Stimulated activated CD8-positive, alpha-beta memory T cell treated with anti-CD3 and anti-CD28 coated beads, Interleukin-4, amount 100 ng/mL, for 24 hours (primary cell): ENCODE data around the gene CHST15.

ENCODE experiments used
- DNase-seq: peaks from one replicate; pipeline ENCODE4 v3.0.0-alpha.2; 2020; ENCODE audit warnings: low read depth

The CHST15 gene

DNA sequence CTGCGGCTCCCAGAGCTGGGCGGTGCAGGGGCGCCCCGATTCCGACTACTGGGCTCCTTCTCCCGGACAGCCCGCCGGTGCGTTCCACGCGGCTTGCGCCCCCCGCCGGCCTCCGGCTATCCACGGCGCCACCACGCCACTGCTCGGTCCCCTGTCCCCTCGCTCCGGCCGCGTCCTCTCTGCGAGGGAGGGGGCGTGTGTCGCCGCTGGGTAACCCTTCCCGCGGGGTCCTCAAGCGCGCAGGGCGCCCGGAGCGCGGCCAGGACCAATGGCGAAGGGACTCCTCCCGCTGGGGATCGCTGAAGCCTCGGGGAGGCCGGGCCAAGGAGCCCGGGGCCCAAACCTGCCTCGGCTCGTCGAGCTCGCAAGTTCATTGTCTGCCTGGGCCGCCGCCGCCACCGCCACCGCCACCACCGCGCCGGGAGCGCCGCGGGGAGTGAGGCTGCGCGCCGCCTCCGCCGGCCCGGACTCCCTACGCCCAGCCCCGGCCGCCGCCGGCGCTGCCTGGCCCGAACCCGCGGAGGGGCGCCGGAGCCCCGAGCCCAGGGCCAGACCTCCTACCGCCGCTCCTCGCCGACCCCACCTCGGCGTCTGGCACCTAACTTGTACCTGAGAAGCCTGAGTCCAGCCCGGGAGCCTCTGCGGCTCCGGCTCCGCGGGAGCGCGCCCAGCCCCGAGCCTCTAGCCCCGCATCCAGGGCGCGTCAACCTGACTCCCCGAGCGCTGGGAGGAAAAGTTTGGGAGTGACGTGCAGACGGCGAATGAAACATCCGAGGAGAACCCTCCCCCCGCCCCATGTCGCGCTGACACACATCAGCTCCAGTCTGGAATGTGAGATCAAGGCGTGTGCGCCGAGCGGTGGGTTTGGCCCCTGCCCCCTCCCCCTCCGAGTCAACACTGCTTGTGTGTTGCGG lies at the start of gene CHST15:
Gene CHST15 (minus strand): TSS at position 739 of the 914 bp plus-strand sequence. CDS start 47,386 bp downstream, outside the sequence.
- DNase-seq = no peak

- DNase-seq = no peak
Observed at GRCh38 chr10:124142960-124143359, 49.6 kb upstream of the CHST15 start.

- no peak for DNase-seq
Observed at GRCh38 chr10:124142006-124142739, 48.8 kb upstream of the CHST15 start.

DNA sequence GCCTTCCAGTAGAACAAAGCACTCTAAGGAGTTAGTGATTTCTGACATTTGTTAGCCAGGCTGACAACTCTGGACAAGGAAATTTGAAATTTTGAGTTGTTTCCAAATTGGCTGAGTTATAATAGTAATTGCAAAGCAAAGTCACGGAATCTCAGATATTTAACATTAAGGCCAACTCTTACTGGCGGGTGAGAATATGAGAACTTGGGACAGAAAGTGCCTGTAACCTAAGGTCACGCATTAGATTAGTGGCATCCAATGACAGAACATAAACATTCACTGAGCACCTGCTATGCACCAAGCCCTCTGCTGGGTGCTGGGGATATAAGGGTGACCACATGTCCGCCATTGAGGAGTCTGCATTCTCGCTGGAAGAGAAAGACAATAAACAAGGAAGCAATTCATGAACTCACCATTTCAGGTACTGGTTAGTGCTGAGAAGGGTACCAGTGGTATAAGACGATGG lies 45.5 kb upstream of the CHST15 start:
- DNase-seq = no peak

- DNase-seq = no peak
Observed at GRCh38 chr10:124138195-124138882, 44.9 kb upstream of the CHST15 start.

DNA sequence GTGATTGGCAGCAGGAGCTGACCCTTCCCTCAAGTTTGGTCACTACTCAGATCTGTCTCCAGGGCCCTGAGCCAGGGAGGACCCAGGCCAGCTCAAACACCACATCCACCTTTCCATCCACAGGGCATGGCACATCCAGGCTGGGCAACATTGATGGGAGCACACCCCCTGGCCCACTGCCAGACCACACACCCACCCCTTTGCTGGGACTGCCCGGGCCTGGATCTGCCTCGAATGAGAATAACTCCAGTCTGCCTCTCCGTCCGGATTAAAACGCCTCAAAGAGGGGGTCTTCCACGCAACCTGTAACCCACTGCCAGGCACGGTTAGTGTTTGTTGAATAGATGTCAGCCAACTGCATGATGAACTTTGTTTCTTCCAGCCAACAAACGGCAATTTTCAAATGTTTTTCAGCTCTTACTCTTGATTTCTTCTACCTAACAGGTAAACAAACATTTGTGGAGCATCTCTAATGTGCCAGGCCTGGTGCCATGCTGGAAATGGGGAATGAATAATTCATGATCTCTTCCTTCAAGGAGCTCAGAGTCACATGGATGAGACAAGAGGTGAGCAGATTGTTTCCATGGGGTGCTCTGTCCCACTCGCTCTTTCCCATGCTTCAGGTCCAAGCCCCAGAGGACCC lies 41.0 kb upstream of the CHST15 start:
- no peak for DNase-seq

GRCh38 chr10:124132876-124133275 lies 39.5 kb upstream of the CHST15 start:
- DNase-seq = no peak

DNA sequence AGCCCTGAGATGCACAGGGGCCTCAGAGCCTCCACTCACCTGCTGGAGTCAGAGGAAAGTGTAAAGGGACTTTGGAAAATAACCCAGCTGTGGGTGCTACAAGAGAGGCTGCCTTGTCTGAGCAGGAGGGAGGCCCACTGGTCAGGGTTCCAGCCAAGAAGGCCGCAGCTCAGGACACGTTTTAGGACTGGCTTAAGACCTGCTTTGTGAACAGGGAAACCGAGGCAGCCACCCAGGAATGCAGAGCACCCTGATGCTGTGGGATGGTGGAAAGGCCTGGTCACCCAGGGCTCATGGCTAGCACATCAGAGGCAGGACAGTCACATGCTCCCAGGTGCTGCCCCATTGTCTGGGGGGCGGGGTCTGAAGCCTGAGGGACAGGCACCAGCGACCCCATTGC lies 38.9 kb upstream of the CHST15 start:
- DNase-seq = no peak

- no peak for DNase-seq
Observed at GRCh38 chr10:124131172-124131571, 37.8 kb upstream of the CHST15 start.

GRCh38 chr10:124130198-124130900 lies 37.0 kb upstream of the CHST15 start:
- DNase-seq = no peak

DNA sequence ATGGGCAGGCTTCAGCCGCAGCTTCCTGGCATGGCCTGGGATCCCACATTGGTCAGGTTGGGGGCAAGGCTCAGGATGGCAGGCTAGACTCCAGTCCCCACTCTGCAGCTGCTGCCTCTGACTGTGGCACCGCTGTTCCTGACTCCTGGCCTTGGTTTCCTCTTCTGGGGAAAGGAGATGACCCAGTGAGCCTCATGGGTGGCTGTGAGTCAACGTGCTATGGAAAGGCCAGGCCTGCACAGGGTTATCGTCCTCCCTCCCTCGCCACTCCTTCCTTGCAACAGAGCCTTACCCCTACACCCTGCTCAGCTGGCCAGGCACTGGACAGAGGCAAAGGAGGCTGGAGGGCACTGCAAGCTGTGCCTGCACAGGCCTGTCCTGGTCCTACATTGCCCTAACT lies 36.1 kb upstream of the CHST15 start:
- DNase-seq = no peak

DNA sequence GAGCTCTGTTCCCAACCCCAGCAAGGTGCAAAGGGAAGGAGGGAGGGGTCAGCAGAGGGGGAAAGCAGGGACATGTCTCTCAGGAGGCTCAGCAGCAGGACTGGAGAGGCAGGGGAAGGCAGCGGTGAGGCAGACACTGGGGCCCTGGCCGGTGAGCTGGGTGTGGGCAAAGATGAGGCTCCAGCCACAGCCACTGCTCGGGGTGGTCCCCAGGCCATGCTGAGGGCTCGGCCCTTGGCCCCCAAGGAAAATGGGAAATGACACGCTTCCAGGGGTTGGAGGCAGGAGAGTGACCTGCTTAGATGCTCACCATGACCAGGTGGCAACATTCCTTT lies 35.4 kb upstream of the CHST15 start:
- DNase-seq = no peak

GRCh38 chr10:124127965-124128810 lies 34.8 kb upstream of the CHST15 start:
- no peak for DNase-seq

- no peak for DNase-seq
Observed at GRCh38 chr10:124127563-124127962, 34.2 kb upstream of the CHST15 start.

DNA sequence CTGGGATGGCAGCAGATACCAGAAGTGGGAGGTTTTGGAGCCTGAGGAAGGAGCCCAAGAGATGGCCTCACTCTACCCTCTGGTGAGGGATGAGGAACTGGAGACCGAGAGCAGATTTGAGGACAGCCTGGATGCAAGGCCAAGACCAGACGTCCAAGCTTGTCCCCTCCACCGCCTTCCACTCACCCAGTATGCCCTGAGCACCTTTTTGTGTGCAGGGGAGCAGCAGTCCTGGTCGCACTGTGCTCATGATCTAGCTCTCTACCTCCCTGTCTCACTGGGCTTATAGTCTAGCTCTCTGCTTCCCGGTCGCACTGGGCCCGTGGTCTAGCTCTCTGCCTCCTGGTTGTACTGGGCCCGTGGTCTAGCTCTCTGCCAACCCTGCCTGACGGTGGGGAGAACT lies 33.6 kb upstream of the CHST15 start:
- DNase-seq = no peak

GRCh38 chr10:124126145-124126982 lies 33.0 kb upstream of the CHST15 start:
- DNase-seq = no peak

DNA sequence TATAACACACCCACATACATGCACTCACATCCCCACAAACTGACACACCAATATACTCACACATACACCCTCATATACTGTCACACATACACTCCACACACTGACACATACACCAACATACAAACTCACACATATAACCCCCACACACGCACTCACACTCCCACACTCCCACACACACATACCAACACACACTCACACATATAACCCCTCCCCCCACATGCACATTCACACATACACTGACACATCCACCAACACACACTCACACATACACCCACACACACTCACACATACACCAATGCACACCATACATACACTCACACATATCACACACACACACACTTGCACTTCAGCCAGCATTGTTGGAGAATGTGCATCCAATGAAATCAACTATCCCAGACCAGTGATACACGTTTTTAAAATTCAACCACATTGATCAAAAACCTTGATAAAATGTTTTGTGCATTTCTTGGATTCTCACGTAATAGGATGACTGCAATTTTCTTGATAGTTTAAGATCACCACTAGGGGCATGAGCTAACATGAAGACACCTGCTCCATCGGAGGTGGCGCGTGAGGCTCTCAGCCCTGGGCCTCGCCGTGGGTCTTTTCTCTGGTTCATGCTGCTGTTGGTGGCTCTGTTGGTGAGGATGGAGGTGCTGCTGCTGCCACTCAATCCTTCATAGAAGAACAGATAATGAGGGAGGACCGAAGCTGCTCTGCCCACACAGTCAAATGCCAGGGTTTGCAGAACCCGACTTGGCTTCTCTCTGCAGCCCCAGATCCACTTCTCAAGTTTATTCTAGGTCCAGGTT lies 32.1 kb upstream of the CHST15 start:
- no peak for DNase-seq

DNA sequence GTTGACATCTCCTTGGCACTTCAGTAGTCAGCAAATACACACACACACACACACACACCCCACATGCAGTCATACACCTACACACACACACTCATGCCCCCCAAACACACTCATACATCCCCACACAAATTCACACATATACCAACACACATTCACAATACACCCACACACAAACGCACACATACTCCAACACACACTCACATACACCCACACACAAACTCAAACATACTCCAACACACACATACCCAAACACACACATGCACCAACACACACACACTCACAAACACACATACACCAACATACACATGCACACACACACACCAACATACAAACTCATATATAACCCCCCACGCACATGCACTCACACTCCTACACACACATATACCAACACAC lies 31.4 kb upstream of the CHST15 start:
- no peak for DNase-seq
